ENCODE results near the gene THEM5. TPM values are rescaled to one million over a fixed set of nuclear protein-coding genes. Genes with fewer than 3 reads are reported as not detected.

THEM5 gene
- total and polyA plus RNA-seq, 10 donors, result 0.47 TPM; not detected in 9

- TF ChIP-seq CTCF (IDR thresholded peaks at IDR 0.05 in 8 of 11, conservative IDR thresholded peaks at IDR 0.05 in 3 of 11) (no peak), POLR2AphosphoS5 (IDR thresholded peaks at IDR 0.05) (no peak), POLR2A (IDR thresholded peaks at IDR 0.05) (no peak)
- no peak for DNase-seq
- WGBS, 5 donors, result 91 to 99% (median 96%) methylated on average over 3 of the region's 3 CpGs
- Histone ChIP-seq H3K4me3 (no peak overlapping the region), H3K9me3 (no peaks in the 10 kb centered on the region), H3K27me3 (replicated peaks in 1 of 7) (peaks cover 0 to 23% (median 0%) of the 10 kb centered on the region in 7 donors), H3K27ac (no peak overlapping the region), H3K36me3 (no peaks in the 10 kb centered on the region), H3K4me1 (peaks cover 0 to 6% (median 0%) of the 10 kb centered on the region in 6 donors)
- intact Hi-C loops (cut with DNase I; ENCODE audit: low total_unique reads), result no loop called here
These were observed 49.6 kb downstream of the THEM5 start for GRCh38 chr1:151803915-151804314.

GRCh38 chr1:151803164-151803563, 50.3 kb downstream of the THEM5 start:
- no peak for DNase-seq
- TF ChIP-seq POLR2AphosphoS5 (IDR thresholded peaks at IDR 0.05) (no peak), CTCF (IDR thresholded peaks at IDR 0.05 in 8 of 11, conservative IDR thresholded peaks at IDR 0.05 in 3 of 11) (no peak), POLR2A (IDR thresholded peaks at IDR 0.05) (no peak)
- intact Hi-C loops (cut with DNase I; ENCODE audit: low total_unique reads), result no loop called here

GRCh38 chr1:151802372-151802771, 51.1 kb downstream of the THEM5 start:
- TF ChIP-seq POLR2AphosphoS5 (IDR thresholded peaks at IDR 0.05), result no peak
- TF ChIP-seq POLR2A (IDR thresholded peaks at IDR 0.05), result no peak
- TF ChIP-seq CTCF (IDR thresholded peaks at IDR 0.05 in 8 of 11, conservative IDR thresholded peaks at IDR 0.05 in 3 of 11), result no peak
- WGBS, 5 donors, result 81 to 100% (median 92%) methylated on average over 3 to 5 of the region's 5 CpGs
- H3K27ac ChIP-seq, result no peak overlapping the region
- peaks cover 0 to 6% (median 0%) of the 10 kb centered on the region in 6 donors for H3K4me1 ChIP-seq
- H3K36me3 ChIP-seq, result no peaks in the 10 kb centered on the region
- H3K4me3 ChIP-seq, result no peak overlapping the region
- H3K27me3 ChIP-seq (replicated peaks in 1 of 7), result peaks cover 0 to 23% (median 0%) of the 10 kb centered on the region in 7 donors
- H3K9me3 ChIP-seq, result no peaks in the 10 kb centered on the region
- DNase-seq, result no peak
- intact Hi-C loops (cut with DNase I; ENCODE audit: low total_unique reads), result no loop called here

More at GRCh38 chr1:151803164-151803563, 50.3 kb downstream of the THEM5 start:
- Histone ChIP-seq H3K4me3 (no peak overlapping the region), H3K27ac (no peak overlapping the region), H3K27me3 (replicated peaks in 1 of 7) (peaks cover 0 to 23% (median 0%) of the 10 kb centered on the region in 7 donors), H3K36me3 (no peaks in the 10 kb centered on the region), H3K4me1 (peaks cover 0 to 6% (median 0%) of the 10 kb centered on the region in 6 donors), H3K9me3 (no peaks in the 10 kb centered on the region)

- intact Hi-C loops (cut with DNase I; ENCODE audit: low total_unique reads), result no loop called here
- Histone ChIP-seq H3K36me3 (no peaks in the 10 kb centered on the region), H3K9me3 (no peaks in the 10 kb centered on the region), H3K4me3 (no peak overlapping the region), H3K27ac (no peak overlapping the region), H3K4me1 (peaks cover 0 to 6% (median 0%) of the 10 kb centered on the region in 6 donors), H3K27me3 (replicated peaks in 1 of 7) (peaks cover 0 to 23% (median 0%) of the 10 kb centered on the region in 7 donors)
- no peak for DNase-seq
- WGBS, 5 donors, result 89 to 94% (median 91%) methylated on average over 2 to 7 of the region's 7 CpGs
- TF ChIP-seq CTCF (IDR thresholded peaks at IDR 0.05 in 8 of 11, conservative IDR thresholded peaks at IDR 0.05 in 3 of 11) (no peak), POLR2AphosphoS5 (IDR thresholded peaks at IDR 0.05) (no peak), POLR2A (IDR thresholded peaks at IDR 0.05) (no peak)
These were observed 51.7 kb downstream of the THEM5 start for GRCh38 chr1:151801846-151802245.

Measured in spleen (tissue), 11 donors.